ENCODE results near the gene TNFAIP3. TPM values are rescaled to one million over a fixed set of nuclear protein-coding genes. Genes with fewer than 3 reads are reported as not detected.

The TNFAIP3 gene
- total RNA-seq, 2 donors from 2014 or later: 217 to 268 TPM

Other genes with a start within 250 kb of the TNFAIP3 start
- 1 to 10 TPM; 2.2 to 5.7 TPM for gene PERP, start 240.2 kb downstream of the TNFAIP3 start, total RNA-seq

Data from activated naive CD4-positive, alpha-beta T cell treated with anti-CD3 and anti-CD28 coated beads, Interleukin-2, amount 50 U/mL, for 72 hours (primary cell).